Kidney (tissue), 14 donors: Measurements from ENCODE around the gene CACNB2. TPM values are rescaled to one million over a fixed set of nuclear protein-coding genes. Genes with fewer than 3 reads are reported as not detected.
A peak's percentile ranks its signal among the peaks of the same experiment; 100 is the strongest.

Experiments
- DNase-seq, 5 donors: peaks; one replicate each; pipeline ENCODE4 v3.0.0-alpha.2; 2013 to 2020
- FAIRE-seq: peaks from 2 replicates; lab custom pipeline; 2012; peaks lifted over from hg19 to GRCh38; lab: Jason Lieb, UNC
- H3K27ac ChIP-seq, 2 donors: one replicate each; pipeline ENCODE4 v1.7.0; 2013; ENCODE audit warnings: low read depth in 2 of 2, low read length in 2 of 2, inconsistent platforms in 1 of 2
- H3K27me3 ChIP-seq: one replicate; pipeline ENCODE4 v1.7.1; 2013; ENCODE audit warnings: low read length, inconsistent platforms; ENCODE audit not compliant: control insufficient read depth, insufficient read depth
- H3K36me3 ChIP-seq, 3 donors: one replicate each; pipeline versions ENCODE4 v1.7.0 to v1.7.1; 2013; ENCODE audit warnings: low read length in 3 of 3, control low read depth in 1 of 3, inconsistent platforms in 1 of 3; ENCODE audit not compliant: insufficient read depth in 3 of 3, control insufficient read depth in 2 of 3
- H3K4me1 ChIP-seq, 3 donors: one replicate each; pipeline versions ENCODE4 v1.7.0 to v1.7.1; 2013; ENCODE audit warnings: low read length in 3 of 3, inconsistent platforms in 1 of 3, low read depth in 1 of 3; ENCODE audit not compliant: control insufficient read depth in 2 of 3, insufficient read depth in 2 of 3
- H3K4me3 ChIP-seq, 3 donors: one replicate each; pipeline versions ENCODE4 v1.7.0 to v1.8.1; 2013; ENCODE audit warnings: low read length in 3 of 3, control low read depth in 1 of 3, inconsistent platforms in 1 of 3
- H3K9ac ChIP-seq, 3 donors: one replicate each; pipeline versions ENCODE4 v1.7.0 to v1.7.1; 2013; ENCODE audit warnings: low read length in 3 of 3, control low read depth in 1 of 3, inconsistent platforms in 1 of 3
- H3K9me3 ChIP-seq, 3 donors: one replicate each; pipeline versions ENCODE4 v1.7.0 to v1.7.1; 2013; ENCODE audit warnings: low read length in 3 of 3, control low read depth in 1 of 3, inconsistent platforms in 1 of 3; ENCODE audit not compliant: control insufficient read depth in 2 of 3, insufficient read depth in 1 of 3
- intact Hi-C: fragments of 100-400 bp; cut with DNase I; formaldehyde crosslinking; loops from one replicate; pipeline ENCODE4 v1.11.1; 2022
- polyA plus RNA-seq: library from polyadenylated mRNA; stranded (reverse); fragments of 350-450 nt; fragmentation: Illumina TruSeq; extraction: RNeasy Lipid Tissue Mini Kit (QIAGEN cat#74804); gene quantifications from one replicate; pipeline ENCODE4 v1.2.3, GENCODE V29; 2014; ENCODE audit warnings: low read depth, low replicate concordance; ENCODE audit not compliant: insufficient read depth
- total RNA-seq: library from RNA; stranded (reverse); fragmentation: NEBNext Ultra II Directional; extraction: Animal tissue kit (Norgen Biotek cat#: 25700); gene quantifications from one replicate; pipeline ENCODE4 v1.2.1, GENCODE V29; 2021
- TF ChIP-seq, protein P1 (sequence below): IDR thresholded peaks from 3 replicates; pipeline ENCODE4 v1.5.1; 2012; ENCODE audit warnings: mild to moderate bottlenecking, moderate library complexity, borderline replicate concordance; ENCODE audit not compliant: insufficient read depth; ENCODE audit errors: extremely low read depth
- donor health status: control.
- donor health status: control.
- donor health status: control.
- donor health status: control.
- donor health status: control.
- donor health status: DM: yes; HTN: yes; CAD: no.
- donor health status: Normal renal cell carcinoma (clear cell type).

The CACNB2 gene
- total and polyA plus RNA-seq, 2 donors from 2014 or later: 2.8 TPM

DNA sequence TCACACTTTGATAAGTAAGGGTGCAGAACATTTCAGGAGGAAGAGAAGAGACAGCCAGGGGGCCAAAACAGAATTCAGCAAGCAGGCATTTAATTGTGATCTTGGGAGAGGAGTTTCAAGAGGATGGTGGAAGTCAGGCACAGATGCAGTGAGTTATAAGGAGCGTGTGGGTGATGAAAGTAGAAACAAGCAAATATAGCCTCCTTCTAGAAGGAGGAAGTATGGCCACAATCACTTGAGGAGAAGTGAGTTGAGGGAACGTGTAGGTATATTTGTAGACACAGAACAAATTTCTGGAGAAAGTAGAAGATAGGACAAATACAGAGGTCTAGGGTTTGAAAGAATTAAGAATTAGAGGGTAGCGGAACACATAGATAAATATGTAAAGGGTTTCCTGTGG lies 165.8 kb downstream of the CACNB2 start:
- no peaks in the 10 kb centered on the region for H3K4me1 ChIP-seq
- TF ChIP-seq, protein P1, sequence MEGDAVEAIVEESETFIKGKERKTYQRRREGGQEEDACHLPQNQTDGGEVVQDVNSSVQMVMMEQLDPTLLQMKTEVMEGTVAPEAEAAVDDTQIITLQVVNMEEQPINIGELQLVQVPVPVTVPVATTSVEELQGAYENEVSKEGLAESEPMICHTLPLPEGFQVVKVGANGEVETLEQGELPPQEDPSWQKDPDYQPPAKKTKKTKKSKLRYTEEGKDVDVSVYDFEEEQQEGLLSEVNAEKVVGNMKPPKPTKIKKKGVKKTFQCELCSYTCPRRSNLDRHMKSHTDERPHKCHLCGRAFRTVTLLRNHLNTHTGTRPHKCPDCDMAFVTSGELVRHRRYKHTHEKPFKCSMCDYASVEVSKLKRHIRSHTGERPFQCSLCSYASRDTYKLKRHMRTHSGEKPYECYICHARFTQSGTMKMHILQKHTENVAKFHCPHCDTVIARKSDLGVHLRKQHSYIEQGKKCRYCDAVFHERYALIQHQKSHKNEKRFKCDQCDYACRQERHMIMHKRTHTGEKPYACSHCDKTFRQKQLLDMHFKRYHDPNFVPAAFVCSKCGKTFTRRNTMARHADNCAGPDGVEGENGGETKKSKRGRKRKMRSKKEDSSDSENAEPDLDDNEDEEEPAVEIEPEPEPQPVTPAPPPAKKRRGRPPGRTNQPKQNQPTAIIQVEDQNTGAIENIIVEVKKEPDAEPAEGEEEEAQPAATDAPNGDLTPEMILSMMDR: no peak
- H3K27me3 ChIP-seq: no peaks in the 10 kb centered on the region
- no peak overlapping the region for H3K9ac ChIP-seq
- no peak overlapping the region for H3K4me3 ChIP-seq
- FAIRE-seq (no peak), DNase-seq (no peak)
- H3K36me3 ChIP-seq: no peaks in the 10 kb centered on the region
- intact Hi-C loops: no loop called here
- H3K27ac ChIP-seq: no peak overlapping the region
- no peaks in the 10 kb centered on the region for H3K9me3 ChIP-seq

DNA sequence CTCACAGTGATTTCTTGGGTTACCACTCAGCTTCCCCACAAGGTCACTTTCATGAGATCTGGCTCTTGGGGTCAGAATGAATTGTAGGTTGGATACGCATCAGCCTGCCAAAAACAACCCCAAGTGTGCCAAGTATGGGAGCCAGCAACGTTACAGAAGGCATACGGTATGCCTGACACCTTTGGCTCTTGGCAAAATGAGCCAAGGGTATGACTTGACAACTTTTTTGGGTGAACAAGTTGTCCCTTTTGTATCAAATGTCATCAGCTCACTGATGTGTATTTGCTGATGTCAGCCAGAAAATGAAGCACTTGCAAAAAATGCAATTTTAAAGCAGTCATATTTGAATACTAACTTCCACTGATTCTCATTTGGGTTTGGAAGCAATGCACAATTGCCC lies 168.4 kb downstream of the CACNB2 start:
- Histone ChIP-seq H3K4me3 (no peak overlapping the region), H3K36me3 (no peaks in the 10 kb centered on the region), H3K27me3 (no peaks in the 10 kb centered on the region), H3K9me3 (no peaks in the 10 kb centered on the region), H3K9ac (no peak overlapping the region), H3K27ac (peak overlapping the region in 1 of 2 donors; percentile 26), H3K4me1 (peaks cover 0 to 3% (median 0%) of the 10 kb centered on the region in 3 donors)
- TF ChIP-seq, protein P1: no peak
- FAIRE-seq (no peak), DNase-seq (no peak)
- intact Hi-C loops: no loop called here

GRCh38 chr10:18310761-18311160 lies 170.5 kb downstream of the CACNB2 start:
- H3K27ac ChIP-seq: no peak overlapping the region
- H3K9ac ChIP-seq: no peak overlapping the region
- TF ChIP-seq, protein P1: no peak
- no peaks in the 10 kb centered on the region for H3K27me3 ChIP-seq
- no peaks in the 10 kb centered on the region for H3K36me3 ChIP-seq
- no peaks in the 10 kb centered on the region for H3K9me3 ChIP-seq
- no peak for FAIRE-seq
- DNase-seq: no peak
- peaks cover 0 to 3% (median 2%) of the 10 kb centered on the region in 3 donors for H3K4me1 ChIP-seq
- intact Hi-C loops: no loop called here
- H3K4me3 ChIP-seq: no peak overlapping the region
